ENCODE results near the gene KREMEN1. TPM values are rescaled to one million over a fixed set of nuclear protein-coding genes. Genes with fewer than 3 reads are reported as not detected.

The KREMEN1 gene
- total and polyA plus RNA-seq, 2 donors (not counting 1 experiment from before 2014, with no cell fraction given), result 0.01 TPM; not detected in 1

DNA sequence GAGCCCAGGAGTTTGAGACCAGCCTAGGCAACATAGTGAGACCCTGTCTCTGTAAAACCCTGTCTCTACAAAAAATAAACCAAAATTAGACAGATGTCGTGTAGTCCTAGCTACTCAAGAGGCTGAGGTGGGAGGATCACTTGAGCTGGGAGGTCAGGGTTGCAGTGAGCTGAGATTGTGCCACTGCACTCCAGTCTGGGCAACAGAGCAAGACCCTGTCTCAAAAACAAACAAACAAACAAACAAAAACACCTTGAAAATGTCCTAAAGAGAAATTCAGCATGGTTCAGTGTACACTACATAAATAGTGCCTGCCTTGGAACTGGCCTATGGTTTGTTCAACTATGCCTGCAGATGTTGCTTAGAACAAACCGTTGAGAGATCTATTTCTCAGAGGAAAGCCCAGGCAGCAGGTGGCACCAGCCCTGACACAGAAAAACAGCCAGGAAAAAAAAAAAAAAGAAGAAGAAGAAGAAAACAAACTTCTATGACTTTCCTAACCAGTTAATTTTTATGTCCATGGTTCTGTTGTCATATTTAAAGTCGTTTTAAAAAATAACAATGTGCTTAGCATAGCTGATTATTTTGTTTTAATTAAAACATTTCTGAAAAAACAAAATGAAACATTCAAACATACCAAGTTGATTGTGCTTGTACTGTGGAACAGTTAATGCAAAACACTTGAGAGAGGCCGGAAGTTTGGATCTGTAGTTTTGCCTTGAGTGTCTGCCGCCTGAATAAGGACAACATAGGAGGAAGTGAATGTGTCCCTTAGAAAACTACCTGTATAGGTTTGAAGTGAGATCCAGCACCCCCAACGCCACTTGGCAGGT lies 5.4 kb downstream of the KREMEN1 start:
- H3K4me1 ChIP-seq (ENCODE audit: control insufficient read depth in 2 of 2, insufficient read depth in 2 of 2, low read length in 2 of 2), result peaks cover 10 to 13% of the 10 kb centered on the region in 2 donors
- Mint-ChIP-seq H3K4me1 (peaks cover 7% of the 10 kb centered on the region), H3K9me3 (ENCODE audit: insufficient read depth) (no peaks in the 10 kb centered on the region), H3K4me3 (no peak overlapping the region), H3K27me3 (peaks cover 50% of the 10 kb centered on the region), H3K27ac (no peak overlapping the region)
- ATAC-seq (ENCODE audit: low read depth), result no peak
- H2AFZ ChIP-seq (ENCODE audit: insufficient read depth, low read depth, low read length, poor library complexity, severe bottlenecking), result no peak overlapping the region
- H3K36me3 ChIP-seq (replicated peaks in 1 of 2; ENCODE audit: control extremely low read depth in 1 of 2, control insufficient read depth in 1 of 2, extremely low read depth in 1 of 2, insufficient read depth in 2 of 2, low read length in 1 of 2), result no peaks in the 10 kb centered on the region
- no peak overlapping the region for H3K9ac ChIP-seq (ENCODE audit: low read length)
- no peaks in the 10 kb centered on the region for H3K79me2 ChIP-seq (ENCODE audit: control insufficient read depth, insufficient read depth, low read length)
- no peaks in the 10 kb centered on the region for H4K20me1 ChIP-seq (ENCODE audit: control insufficient read depth, insufficient read depth, low read length, poor library complexity, severe bottlenecking)
- ChIA-PET CTCF (no interaction called here), POLR2A (no interaction called here)
- no peak overlapping the region for H3K27ac ChIP-seq (ENCODE audit: low read length in 2 of 2)
- H3K9me3 ChIP-seq (ENCODE audit: control extremely low read depth in 1 of 3, control insufficient read depth in 2 of 3, insufficient read depth in 1 of 3, low read length in 2 of 3), result peaks cover 0 to 10% (median 0%) of the 10 kb centered on the region in 3 donors
- intact Hi-C loops (cut with micrococcal nuclease), result loop anchor here (10.0 kb wide), 1 partner anchor 307 kb away; the partner anchor contains the start of gene AP1B1
- H3K27me3 ChIP-seq (replicated peaks in 1 of 4; ENCODE audit: control extremely low read depth in 1 of 4, control insufficient read depth in 3 of 4, insufficient read depth in 4 of 4, low read length in 3 of 4), result peaks cover 0 to 33% (median 27%) of the 10 kb centered on the region in 4 experiments
- no peak overlapping the region for H3K4me3 ChIP-seq (ENCODE audit: control extremely low read depth in 1 of 5, extremely low read depth in 1 of 5, insufficient read depth in 1 of 5, low read depth in 2 of 5, low read length in 4 of 5)
- DNase-seq, result no peak
- TF ChIP-seq, protein P1, sequence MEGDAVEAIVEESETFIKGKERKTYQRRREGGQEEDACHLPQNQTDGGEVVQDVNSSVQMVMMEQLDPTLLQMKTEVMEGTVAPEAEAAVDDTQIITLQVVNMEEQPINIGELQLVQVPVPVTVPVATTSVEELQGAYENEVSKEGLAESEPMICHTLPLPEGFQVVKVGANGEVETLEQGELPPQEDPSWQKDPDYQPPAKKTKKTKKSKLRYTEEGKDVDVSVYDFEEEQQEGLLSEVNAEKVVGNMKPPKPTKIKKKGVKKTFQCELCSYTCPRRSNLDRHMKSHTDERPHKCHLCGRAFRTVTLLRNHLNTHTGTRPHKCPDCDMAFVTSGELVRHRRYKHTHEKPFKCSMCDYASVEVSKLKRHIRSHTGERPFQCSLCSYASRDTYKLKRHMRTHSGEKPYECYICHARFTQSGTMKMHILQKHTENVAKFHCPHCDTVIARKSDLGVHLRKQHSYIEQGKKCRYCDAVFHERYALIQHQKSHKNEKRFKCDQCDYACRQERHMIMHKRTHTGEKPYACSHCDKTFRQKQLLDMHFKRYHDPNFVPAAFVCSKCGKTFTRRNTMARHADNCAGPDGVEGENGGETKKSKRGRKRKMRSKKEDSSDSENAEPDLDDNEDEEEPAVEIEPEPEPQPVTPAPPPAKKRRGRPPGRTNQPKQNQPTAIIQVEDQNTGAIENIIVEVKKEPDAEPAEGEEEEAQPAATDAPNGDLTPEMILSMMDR (IDR thresholded peaks at IDR 0.05), result no peak
- TF ChIP-seq EZH2 (IDR thresholded peaks at IDR 0.05; ENCODE audit: borderline replicate concordance, insufficient read depth, low read depth, low read length, poor library complexity, severe bottlenecking), result no peak
- 87% methylated on average over 3 of the region's 6 CpGs for WGBS (ENCODE audit: insufficient coverage)
- H3K4me2 ChIP-seq (replicated peaks; ENCODE audit: low read depth, low read length, poor library complexity, severe bottlenecking), result no peak overlapping the region

DNA sequence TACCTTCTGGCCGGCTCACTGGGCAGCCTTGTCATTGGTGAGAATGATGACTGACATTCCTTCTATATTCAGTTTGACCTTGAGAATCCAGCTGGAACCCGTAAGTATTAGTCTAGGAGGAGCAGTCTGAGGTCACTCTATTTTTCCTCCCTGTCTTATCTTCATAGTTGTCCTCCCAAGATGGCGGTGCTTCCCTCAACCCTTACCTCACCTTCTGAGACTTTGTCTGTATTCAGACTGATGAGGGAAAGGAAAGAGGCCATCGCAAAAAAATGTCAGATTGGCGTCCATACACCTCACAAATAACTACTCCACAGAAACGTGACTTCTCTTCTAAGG lies 6.0 kb downstream of the KREMEN1 start:
- TF ChIP-seq, protein P1 (IDR thresholded peaks at IDR 0.05), result no peak
- TF ChIP-seq EZH2 (IDR thresholded peaks at IDR 0.05; ENCODE audit: borderline replicate concordance, insufficient read depth, low read depth, low read length, poor library complexity, severe bottlenecking), result no peak
- Mint-ChIP-seq H3K4me1 (peaks cover 6% of the 10 kb centered on the region), H3K27ac (no peak overlapping the region), H3K27me3 (peaks cover 49% of the 10 kb centered on the region), H3K4me3 (no peak overlapping the region), H3K9me3 (ENCODE audit: insufficient read depth) (no peaks in the 10 kb centered on the region)
- H3K79me2 ChIP-seq (ENCODE audit: control insufficient read depth, insufficient read depth, low read length), result no peaks in the 10 kb centered on the region
- no peak for ATAC-seq (ENCODE audit: low read depth)
- no peaks in the 10 kb centered on the region for H3K36me3 ChIP-seq (replicated peaks in 1 of 2; ENCODE audit: control extremely low read depth in 1 of 2, control insufficient read depth in 1 of 2, extremely low read depth in 1 of 2, insufficient read depth in 2 of 2, low read length in 1 of 2)
- H3K4me1 ChIP-seq (ENCODE audit: control insufficient read depth in 2 of 2, insufficient read depth in 2 of 2, low read length in 2 of 2), result peaks cover 4 to 7% of the 10 kb centered on the region in 2 donors
- no peaks in the 10 kb centered on the region for H4K20me1 ChIP-seq (ENCODE audit: control insufficient read depth, insufficient read depth, low read length, poor library complexity, severe bottlenecking)
- CTCF ChIA-PET, result no interaction called here
- H3K27me3 ChIP-seq (replicated peaks in 1 of 4; ENCODE audit: control extremely low read depth in 1 of 4, control insufficient read depth in 3 of 4, insufficient read depth in 4 of 4, low read length in 3 of 4), result peaks cover 0 to 28% (median 23%) of the 10 kb centered on the region in 4 experiments
- no peak overlapping the region for H3K9ac ChIP-seq (ENCODE audit: low read length)
- no peak overlapping the region for H3K27ac ChIP-seq (ENCODE audit: low read length in 2 of 2)
- peaks cover 0 to 4% (median 0%) of the 10 kb centered on the region in 3 donors for H3K9me3 ChIP-seq (ENCODE audit: control extremely low read depth in 1 of 3, control insufficient read depth in 2 of 3, insufficient read depth in 1 of 3, low read length in 2 of 3)
- WGBS (ENCODE audit: insufficient coverage), result 100% methylated on average over 1 of the region's 6 CpGs
- no peak overlapping the region for H2AFZ ChIP-seq (ENCODE audit: insufficient read depth, low read depth, low read length, poor library complexity, severe bottlenecking)
- POLR2A ChIA-PET, result no interaction called here
- no peak overlapping the region for H3K4me2 ChIP-seq (replicated peaks; ENCODE audit: low read depth, low read length, poor library complexity, severe bottlenecking)
- intact Hi-C loops (cut with micrococcal nuclease), result loop anchor here (10.0 kb wide), 1 partner anchor 306 kb away; the partner anchor contains the start of gene AP1B1
- H3K4me3 ChIP-seq (ENCODE audit: control extremely low read depth in 1 of 5, extremely low read depth in 1 of 5, insufficient read depth in 1 of 5, low read depth in 2 of 5, low read length in 4 of 5), result no peak overlapping the region
- DNase-seq, result no peak
